GDM1 (cell line): ENCODE data around the gene WDFY4.
"Not testable (repeated sequence)": the region's sequence is repeated elsewhere in the genome, so short reads cannot be mapped to it uniquely, and the experiment has no call there.

ENCODE experiments used
- DNase-seq: peaks from one replicate; lab custom pipeline; 2025; lab: John Stamatoyannopoulos, UW

Gene WDFY4, protein sequence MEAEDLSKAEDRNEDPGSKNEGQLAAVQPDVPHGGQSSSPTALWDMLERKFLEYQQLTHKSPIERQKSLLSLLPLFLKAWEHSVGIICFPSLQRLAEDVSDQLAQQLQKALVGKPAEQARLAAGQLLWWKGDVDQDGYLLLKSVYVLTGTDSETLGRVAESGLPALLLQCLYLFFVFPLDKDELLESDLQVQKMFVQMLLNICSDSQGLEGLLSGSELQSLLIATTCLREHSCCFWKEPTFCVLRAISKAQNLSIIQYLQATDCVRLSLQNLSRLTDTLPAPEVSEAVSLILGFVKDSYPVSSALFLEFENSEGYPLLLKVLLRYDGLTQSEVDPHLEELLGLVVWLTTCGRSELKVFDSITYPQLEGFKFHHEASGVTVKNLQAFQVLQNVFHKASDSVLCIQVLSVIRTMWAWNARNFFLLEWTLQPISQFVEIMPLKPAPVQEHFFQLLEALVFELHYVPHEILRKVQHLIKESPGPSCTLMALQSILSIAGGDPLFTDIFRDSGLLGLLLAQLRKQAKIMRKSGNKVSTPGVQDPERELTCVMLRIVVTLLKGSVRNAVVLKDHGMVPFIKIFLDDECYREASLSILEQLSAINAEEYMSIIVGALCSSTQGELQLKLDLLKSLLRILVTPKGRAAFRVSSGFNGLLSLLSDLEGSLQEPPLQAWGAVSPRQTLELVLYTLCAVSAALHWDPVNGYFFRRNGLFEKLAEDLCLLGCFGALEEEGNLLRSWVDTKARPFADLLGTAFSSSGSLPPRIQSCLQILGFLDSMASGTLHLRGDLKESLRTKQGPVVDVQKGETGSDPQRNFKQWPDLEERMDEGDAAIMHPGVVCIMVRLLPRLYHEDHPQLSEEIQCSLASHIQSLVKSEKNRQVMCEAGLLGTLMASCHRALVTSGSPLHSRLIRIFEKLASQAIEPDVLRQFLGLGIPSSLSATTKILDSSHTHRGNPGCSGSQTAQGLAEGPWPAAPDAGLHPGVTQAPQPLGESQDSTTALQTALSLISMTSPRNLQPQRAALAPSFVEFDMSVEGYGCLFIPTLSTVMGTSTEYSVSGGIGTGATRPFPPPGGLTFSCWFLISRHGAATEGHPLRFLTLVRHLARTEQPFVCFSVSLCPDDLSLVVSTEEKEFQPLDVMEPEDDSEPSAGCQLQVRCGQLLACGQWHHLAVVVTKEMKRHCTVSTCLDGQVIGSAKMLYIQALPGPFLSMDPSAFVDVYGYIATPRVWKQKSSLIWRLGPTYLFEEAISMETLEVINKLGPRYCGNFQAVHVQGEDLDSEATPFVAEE (N-terminal part only)

DNA sequence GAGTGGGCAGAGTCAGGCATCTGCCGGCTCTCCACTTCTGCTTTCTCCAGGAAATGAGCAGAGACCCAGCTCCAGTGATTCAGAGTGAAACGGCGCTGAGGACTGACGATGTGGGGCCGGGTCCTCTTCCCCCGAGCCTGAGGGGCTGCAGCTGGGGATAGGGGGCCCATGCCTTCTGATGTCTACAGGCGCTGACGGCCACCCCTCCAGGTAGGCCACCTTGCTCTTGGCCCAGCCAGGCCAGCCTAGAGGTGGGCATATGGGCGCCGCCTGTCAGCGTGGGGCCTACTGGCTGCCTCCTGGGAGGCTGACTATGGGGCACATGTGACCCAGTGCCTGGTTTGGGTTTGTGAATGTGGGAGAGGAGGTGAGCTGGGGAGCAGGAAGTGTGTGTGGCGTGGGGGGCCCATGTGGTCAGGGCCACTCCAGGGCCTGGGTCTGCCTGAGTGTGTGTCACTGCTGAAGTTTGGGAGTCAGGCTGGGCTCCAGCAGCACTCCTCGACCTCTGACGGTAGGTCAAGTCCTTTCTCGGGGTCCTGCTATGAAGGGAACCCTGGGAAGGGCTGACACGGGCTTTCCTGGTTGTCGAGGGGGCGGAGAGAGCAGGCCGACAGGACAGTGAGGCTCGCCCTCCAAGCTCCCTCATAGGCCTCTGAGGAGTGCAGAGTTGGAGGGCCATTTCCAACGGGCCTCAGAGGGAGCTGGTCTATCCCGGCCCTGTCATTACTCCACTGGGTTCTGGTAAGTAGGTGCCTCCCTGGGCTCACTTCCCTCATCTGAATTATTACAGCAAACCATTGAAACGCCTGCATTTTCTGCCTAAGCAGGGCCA, at the start of gene WDFY4:
TSS of gene WDFY4 (plus strand) at position 82 of the 832 bp plus-strand sequence. CDS start 24,860 bp downstream, outside the sequence.
- DNase-seq = peak; percentile 71

DNA sequence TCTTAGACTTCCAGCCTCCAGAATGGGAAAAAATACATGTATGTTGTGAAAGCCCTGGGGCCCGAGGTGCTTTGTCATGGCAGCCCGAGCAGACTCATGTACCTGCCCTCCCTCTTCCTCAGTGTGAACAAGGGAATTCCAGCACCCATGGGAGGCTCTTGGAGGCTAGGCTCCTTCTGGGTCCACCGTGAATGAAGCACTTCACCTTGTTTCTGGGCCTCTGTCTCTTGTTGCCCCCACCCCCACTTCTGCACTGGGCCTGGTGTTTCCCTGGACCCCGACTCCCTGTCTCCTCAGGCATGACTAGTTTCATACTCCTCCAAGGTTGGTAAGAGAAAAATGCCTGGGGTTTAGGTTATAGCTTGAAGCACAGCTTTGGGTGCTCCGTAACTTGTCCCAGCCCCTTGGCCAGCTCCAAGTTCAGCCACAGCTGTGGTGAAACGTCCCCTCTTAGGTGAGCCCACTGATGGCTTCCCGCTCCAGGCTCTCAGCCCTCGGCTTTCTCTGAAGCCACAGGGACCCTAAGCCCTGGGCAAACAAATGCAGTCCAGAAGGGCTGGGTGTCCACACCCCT, 49.6 kb upstream of the WDFY4 start:
- no peak for DNase-seq

DNA sequence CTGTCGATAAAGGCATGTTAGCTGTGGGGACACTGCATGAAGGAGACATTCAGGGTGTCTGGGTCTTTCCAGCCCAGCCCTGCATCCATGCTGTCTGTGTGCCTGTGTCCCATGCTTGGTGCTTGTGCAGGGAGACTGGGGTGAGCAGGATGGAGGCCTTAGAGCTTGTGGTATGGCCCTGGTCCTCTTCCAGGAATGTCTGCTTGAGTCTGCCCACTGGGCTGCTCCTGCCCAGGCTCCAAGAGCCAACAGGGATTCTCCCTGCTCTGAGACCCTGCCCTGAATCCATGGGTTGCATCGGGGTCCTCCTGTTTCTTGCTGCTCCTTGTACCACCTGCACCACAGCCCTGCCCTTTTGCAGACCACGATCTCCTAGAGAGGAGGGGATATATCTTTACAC, 48.4 kb upstream of the WDFY4 start:
- DNase-seq = no peak

DNA sequence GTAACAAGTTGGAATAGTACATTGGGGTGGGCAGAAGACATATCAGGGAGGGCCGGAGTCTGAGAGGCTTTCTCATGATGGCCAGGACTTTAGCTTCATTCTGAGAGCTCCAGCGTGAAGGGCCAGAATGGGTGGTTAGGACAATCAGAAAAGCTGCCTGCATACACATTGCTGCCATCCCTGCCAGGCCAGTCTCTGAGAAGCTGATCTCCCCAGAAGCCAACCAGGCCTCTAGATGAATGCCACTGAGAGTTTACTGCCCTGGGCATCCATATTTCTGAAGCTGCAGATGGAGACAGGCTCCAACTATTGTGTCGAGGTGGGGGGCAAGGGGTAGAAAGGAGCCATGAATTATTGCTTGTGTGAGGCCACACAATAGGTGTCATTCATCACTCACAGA, 47.8 kb upstream of the WDFY4 start:
- no peak for DNase-seq

DNA sequence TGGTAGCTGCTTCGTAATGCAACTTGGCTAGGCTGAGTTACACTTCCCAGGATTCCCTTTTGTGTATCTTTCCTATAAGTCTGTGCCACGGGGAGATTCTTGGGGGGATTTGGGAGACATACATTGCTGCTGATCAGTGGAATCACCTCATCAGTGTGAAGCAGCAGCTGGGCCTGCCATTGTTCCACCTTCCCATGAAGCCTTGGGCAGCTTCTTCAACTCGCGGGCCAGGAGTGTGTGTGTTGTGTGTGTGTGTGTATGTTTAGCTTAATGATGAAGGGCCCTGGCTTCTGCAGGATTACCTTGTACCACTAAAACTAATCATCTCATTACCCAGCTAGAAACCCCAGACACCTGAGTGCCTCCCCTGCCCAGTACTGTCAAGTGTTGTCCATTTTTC, 46.5 kb upstream of the WDFY4 start:
- no peak for DNase-seq

DNA sequence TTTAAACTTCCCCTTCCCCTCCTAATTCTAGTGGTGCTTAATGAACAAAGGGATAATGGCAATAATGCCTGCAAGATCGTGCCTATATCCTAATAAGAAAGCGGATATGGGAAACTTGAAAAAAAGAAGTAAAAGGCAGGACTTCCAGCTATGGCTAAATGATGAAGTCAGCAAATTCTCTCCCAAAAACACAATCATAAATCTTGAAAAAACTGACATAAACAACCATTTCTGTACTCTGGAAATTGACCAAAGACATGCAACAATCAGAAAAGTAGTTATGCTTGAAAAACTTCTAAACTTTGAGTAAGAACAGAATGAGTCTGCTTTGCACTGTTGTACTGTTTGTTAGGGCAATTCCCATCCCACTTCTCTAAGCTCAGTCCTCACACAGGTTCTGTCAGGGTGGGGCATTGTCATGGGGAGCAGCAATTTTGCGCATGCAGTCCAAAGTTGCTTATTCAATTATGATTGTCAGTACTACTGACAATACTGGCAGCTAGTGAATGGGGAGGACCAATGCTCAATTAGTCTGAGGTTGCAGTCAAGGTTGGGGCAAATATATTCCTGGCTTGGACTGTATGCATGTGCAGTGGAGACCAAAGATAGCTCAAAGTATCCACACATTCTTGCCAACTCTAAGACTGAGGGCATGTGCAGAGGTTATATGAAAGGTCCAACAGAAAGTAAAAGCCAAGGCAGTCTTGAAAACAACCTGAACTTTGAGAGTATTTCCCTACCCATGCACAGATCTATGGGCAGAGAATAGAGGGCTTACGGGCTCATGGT, 45.7 kb upstream of the WDFY4 start:
- DNase-seq = no peak

DNA sequence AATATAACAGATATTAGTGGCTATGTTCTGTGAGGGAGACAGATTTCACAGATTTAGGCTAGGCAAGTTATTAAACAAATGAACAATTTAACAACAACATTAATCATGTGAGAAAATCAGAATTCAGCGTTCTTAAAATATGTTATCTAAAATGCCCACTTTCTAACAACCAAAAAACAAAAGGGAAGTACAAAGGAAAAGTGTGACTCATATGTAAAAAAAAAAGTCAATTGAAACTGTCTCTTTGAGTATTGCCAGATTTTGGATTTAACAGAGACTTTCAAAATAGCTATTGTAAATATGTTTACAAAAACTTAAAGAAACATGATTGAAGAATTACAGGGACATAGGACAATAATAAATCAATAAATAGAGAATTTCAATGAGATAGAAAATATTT, 45.0 kb upstream of the WDFY4 start:
- no peak for DNase-seq

DNA sequence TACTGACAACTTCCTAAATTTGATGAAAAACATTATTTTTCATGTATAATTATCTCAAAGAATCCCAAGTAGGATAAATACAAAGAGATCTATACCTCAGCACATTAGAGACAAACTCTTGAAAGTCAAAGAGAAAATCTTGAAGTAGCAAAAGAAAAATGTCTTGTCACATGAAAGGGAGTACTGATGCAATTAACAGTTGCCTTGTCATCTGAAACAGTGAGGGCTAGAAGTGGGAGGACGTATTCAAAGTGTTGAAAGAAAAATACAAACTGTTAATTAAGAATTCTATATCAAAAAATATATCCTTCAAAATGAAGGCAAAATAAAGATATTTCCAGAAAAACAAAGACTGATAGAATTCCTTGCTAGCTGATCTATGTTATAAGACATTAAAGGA, 44.3 kb upstream of the WDFY4 start:
- no peak for DNase-seq

DNA sequence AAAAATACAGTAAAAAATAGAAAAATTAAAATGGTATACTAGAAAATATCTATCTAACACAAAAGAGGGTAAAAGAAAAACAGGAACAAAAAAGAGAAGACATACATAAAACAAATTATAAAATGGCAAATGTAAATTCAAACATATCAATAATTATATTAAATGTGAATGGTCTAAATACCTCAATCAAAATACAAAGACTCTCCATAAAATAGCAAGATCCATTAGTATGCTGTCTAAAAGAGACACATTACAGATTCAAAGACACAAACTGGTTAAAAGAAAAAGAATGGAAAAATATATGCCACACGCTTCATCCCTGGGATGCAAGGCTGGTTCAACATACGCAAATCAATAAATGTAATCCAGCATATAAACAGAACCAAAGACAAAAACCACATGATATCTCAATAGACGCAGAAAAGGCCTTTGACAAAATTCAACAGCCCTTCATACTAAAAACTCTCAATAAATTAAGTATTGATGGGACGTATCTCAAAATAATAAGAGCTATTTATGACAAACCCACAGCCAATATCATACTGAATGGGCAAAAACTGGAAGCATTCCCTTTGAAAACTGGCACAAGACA, 43.5 kb upstream of the WDFY4 start:
- DNase-seq = not testable (repeated sequence)

DNA sequence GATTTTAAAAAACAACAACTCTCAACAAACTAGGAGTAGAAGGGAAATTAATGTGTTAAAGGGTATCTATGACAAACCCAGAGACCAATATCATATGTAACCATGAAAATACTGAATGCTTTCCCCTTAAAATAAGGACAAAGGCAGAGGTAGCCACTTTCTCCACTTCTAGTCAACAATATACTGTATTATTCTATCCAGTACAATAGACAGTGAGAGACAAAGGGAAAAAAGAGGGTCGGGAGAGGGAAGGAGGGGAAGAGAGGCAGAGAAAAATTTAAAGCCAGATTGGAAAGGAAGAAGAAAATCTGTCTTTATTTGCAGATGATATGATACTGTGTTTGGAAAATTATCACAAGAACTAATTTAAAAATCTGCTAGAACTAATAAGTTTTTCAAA, 39.1 kb upstream of the WDFY4 start:
- DNase-seq = no peak

DNA sequence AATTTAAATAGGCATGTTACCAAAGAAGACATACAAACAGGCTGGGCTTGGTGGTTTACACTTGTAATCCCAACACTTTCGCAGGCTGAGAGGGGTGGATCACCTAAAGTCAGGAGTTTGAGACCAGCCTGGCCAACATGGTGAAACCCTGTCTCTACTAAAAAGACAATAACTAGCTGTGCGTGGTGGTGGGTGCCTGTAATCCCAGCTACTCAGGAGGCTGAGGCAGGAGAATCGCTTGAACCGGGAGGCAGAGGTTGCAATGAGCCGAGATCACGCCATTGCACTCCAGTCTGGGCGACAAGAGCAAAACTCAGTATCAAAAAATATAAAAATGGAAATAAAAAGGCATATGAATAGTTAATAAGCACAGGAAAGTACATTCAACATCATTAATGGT, 37.6 kb upstream of the WDFY4 start:
- not testable (repeated sequence) for DNase-seq

DNA sequence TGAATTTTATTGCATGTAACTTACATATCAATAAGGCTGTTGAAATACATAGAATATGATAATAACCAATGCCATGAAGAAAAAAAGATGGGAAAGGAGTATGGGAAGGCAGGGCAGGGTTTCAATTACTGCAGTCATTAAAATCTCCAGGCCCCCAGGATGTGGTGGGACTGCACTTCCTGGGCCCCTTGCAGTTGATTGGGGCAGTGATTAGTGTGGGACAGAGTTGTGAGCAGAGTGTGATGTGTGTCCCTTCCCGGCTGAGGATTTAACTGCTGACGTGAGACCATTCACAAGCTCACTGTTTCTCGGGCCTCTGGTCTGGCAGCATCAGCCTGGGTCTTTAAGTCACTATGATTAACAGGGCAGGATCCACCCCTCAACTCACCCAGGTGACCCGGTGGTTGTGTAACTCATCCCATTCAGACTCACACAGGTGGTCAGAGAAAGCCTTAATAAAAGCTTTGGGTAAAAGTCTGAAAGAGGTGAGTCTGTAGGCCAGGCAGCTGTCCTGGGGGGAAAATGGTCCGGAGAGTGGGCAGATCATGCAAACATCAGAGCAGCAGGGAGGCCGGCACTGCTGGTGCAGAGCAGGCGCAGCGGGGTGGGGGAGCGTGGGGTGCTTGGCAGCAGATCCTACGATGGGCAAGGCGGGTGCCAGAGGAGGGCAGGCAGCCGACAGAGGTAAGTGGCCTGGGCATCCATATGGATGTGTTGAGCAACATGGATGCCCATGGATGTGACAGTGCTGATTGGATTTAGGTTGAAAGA, 36.3 kb upstream of the WDFY4 start:
- DNase-seq = no peak

DNA sequence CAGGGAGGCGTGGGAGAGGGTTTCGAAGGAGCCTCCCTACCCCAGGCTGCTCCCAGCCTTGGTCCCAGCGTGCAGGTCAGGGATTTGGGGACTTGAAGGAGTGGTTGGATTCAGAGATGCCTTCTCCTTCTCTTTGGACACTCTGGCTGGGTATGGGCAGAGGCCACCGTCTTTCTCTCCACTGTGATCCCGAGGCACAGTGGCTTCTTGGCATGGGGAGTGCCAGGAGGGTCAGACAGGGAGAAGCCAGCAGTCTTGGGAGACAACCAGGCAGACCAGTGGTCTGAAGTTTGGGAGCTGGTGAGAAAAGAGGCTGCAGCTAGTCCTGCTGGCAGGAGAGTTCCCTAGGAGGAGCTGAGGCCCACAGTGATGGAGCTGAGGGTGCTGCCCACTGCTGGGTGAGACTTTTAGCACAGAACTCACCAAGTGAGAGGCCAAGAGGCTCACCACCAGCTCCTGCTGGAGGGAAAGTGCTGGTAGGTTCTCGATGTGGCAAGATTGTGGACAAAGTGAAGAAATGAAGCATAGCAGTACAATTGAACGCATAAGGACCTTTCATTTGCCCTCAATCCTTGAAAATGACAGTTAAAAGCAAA, 35.2 kb upstream of the WDFY4 start:
- DNase-seq = no peak

DNA sequence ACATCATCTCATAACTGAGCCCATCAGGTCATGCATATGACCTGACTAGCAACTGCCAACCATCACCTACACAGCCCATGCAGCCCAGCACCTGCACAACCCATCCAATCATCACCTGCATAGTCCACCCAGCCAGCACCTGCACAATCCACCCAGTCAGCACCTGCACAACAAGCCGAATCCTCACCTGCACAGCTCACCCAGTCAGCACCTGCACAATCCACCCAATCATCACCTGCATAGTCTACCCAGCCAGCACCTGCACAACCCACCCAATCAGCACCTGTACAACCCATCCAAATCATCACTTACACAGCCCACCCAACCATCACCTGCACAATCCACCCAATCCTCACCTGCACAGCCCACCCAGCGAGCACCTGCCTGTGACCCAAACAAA, 33.4 kb upstream of the WDFY4 start:
- no peak for DNase-seq

DNA sequence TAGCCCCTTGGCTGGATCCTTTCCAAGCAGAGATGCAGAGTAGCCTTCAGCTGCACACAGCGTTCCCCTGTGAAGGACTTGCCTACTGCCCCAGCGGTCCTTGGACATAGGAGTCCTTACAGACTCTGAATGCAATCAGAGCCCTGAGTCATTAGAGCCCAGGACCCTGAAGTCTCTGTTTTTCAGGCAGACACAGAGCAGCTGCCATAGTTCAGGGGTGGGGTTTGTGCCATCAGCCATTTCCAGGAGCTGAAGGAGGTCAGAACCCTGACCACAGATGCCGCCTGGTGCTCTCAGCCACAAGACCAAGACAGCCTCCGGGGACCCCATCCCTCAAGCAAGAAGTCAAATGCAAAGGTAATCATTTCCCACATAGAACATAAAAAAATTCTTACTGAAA, 32.8 kb upstream of the WDFY4 start:
- DNase-seq = no peak

DNA sequence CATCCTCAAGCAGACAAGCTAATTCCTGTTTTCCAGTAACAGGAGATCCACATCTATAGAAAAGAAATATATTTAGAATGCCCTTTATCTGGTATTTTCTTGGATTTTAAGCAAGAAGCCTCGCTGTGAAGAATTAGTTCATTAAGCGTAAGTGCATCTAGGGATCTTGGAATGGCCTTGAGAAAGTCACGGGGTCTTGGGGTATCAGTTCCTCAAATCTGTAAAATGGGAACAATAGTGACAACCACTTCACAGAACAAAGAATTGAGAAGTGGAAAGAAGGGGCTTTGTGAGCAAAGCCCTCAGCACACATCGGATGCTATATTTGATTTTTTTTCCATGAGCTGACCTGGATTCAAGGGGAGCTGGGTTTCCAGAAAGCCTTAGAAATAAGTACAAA, 32.3 kb upstream of the WDFY4 start:
- DNase-seq = no peak

DNA sequence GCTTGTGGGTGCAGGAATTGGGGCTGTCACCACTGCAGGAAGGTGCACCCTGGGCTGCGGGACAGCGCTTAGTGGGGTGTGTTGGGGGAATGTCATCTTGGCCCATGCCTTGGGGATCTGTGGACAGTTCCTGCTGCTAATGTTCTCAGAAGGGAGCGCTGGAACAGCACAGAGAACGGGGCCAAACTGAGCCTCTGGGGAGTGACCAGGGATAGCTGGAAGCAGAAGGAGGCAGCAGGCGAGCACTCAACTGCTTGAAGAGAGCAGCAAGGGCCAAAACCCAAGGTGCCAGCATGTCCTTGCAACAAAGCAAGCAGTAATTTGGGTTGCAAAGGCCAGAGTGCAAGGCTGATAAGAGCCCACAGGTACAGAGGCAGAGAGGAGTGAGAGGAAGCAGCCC, 31.3 kb upstream of the WDFY4 start:
- no peak for DNase-seq

DNA sequence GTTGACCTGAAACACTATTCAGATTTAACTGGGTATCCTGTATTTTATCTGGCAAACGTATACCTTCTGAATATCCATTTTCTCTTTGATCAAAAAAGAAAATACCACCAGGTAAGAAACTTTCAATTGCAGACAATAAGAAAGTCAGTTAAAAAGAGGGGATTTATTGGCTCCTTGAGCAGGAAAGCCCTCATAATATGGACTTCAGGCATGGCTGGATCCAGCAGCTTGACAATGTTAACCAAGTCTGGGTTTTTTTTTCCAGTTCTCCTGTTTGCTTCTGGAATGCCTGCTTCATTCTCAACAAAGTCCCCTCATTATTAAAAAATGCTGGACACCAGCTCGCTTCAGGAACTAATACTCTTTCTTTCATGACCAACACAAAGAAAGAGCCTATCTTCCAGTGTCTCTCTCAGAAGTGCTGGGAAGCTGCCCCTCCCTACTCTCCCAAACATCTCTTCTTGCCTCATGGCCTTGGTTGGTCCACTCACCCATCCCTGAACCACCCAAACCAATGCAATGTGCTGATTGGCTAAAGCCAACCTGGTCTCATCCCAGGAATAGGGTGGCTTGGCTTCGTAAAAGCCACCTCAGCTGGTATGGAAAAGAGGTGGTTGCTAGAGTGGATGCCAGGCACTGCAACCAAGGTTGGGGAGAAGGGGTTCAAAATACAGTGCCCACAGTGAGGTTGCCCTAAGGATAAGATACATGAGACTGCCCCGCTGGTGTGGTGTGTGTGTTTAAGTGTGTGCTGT, 30.6 kb upstream of the WDFY4 start:
- no peak for DNase-seq
